ENCODE results near the gene THEM4.
"Not testable (repeated sequence)": the region's sequence is repeated elsewhere in the genome, so short reads cannot be mapped to it uniquely, and the experiment has no call there.

THEM4 gene

DNA sequence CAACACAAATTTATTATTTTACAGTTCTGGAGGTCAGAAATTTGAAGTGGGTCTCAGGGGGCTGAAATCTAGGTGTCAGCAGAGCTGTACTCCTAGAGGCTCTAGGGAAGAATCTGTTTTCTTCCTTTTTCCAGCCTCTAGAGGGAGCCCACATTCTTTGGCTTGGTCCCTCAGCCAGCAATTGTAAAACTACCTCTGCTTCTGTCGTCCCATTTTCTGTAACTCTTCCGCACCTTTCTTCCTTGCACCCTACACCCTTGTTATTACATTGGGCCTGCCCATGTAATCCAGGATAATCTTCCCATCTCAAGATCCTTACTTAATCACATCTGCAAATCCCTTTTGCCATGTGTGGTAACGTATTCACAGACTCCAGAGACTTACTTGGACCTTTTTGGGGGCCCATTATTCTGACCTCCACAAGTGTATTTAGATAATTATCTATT, 24.8 kb upstream of the THEM4 start:
- peak; percentile 6 for DNase-seq

DNA sequence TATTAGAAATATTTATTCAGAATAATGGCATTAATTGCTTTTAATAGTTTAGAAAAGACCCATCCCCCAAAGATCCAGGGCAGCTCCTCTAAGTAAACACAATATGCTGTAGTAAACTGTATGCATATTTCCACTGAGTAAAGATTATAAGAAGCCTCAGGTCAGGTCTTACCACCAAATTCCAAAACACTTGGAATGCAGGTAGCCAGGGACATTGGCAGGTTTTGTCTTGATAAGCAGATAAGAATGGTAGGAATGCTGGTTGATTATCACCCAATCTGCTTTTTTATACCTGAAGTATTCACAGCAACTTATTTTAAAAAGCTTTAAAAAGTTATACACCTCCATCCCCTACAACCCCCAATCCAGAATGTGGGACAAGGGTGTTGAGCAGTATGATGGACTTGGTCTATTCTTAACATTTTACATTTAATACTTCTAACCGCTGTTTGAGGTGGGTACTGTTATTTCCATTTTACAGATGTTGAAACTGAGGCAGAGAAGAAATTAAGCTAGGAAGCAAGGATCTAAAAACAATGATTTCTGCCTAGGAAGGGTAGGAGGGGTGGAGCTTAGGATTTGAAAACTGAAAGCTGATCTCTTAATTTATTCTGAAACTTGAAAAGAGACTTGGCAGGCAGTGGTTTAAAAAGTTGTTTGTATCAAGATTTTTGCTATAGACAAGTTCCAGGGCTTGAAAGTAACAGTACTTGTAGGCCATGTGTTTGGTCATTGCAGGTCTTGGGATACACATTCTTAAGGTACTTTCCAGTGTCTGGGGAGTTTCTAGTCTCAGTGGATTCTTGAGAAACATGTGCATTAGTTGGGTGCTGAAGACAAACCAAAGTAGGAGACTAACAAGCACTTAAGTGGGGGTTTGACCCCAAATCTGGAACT, 15.6 kb upstream of the THEM4 start:
- no peak for DNase-seq

DNA sequence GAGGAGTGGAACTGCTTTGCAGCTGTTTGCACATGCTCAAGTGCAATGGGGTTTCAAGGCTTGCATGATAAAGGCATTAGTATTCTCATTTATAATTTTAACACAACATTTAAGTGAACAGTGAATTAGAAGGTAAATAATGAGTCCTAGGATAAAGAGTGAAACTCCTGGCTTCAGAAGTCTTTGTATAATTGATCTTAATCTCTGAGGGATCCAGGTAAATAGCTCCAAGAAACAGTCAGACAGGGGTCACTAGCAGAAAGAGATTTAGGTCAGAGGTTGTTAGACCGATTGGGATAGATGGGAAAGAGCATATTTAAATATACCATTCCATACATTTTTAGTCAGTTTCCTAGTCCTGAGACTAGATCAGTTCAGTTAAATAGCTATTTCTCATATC, 14.1 kb upstream of the THEM4 start:
- no peak for DNase-seq

DNA sequence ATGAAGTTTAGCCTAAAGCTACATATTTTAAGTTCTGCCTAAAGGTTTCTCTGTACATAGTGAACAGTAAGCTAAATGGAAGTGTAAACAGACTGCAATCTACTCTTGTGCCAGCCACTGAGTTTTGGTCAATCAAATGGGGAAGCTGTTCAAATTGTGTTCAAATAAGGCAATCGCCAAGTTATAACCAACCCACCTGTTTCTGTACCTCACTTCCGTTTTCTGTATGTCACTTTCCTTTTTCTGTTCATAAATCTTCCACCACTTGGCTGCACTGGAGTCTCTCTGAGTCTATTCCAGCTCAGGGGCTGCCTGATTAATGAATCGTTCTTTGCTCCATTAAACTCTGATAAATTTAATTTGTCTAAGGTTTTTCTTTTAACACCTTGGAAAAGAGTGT, 10.8 kb upstream of the THEM4 start:
- DNase-seq = no peak

DNA sequence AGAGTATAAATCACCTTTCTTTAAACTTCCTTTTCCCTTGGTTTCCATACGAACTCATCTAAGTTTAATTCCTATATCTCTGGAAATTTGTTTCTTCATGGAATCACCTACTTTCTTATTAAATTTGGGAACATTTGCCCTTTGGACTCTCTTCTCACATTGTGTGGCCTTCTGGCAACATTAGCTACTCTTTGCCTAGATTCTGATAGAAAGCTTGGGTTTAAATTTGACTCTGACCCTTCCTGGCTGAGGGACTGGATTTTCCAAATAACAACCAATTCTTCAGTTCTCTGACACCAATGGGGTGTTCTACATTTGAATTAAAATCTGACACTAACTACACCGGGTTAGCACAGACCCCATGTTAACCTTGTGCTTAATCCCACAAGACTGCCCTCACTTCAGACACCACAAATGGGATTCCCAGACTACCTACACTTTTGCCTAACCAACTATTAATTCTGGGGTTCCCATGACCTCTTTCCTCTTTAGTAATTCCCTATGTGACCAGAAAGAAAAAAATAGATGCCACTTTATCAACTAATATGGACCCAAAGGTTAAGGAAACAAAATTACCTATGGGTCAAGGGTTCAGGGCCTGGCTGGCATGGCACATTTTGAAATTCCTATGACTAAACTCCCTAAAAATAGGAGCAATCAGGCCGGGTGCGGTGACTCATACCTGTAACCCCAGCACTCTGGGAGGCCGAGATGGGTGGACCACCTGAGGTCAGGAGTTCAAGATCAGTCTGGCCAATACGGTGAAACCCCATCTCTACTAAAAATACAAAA, 9.7 kb upstream of the THEM4 start:
- no peak for DNase-seq

DNA sequence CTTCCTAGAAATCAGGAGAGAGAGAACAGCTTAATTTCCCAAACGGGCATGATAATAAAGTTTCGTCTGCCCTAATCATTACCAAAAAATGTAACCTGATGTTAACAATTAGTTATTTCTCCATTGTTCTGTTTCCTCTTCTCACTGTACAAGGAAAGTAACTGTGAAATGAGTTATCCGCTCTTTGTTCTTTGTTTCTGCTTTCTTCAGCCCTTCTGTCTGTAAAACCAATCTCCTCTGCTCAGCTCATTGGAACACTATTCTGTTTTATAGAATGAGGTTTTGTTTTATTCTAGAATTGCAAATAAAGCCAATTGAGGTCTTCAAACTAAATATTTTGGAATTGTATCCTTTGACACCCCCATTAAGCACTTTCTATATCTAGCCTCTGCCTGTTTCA, 8.8 kb upstream of the THEM4 start:
- no peak for DNase-seq

DNA sequence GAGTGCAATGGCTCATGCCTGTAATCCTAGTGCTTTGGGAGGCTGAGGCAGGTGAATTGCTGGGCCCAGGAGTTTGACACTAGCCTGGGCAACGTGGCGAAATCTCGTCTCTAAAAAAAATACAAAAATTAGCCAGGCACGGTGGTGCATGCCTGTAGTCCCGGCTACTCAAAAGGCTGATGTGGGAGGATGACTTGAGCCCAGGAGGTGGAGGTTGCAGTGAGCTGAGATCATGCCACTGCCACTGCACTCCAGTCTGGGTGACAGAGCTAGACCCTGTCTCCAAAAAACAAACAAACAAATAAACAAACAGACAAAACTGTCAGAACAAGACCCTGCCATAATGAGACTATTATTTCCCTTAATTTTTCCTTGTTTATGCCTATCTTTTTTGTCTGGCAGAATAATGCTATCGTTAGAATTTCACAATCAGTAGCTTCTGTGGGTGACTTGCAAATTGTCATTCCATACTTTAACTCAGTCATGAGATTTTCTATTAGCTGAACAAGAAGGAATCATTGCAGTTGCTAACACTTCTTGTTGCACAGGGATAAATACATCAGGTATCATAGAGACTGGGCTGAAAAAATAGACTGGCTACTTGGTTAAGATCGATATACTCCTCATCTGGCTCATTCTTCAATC, 7.5 kb upstream of the THEM4 start:
- DNase-seq = no peak

DNA sequence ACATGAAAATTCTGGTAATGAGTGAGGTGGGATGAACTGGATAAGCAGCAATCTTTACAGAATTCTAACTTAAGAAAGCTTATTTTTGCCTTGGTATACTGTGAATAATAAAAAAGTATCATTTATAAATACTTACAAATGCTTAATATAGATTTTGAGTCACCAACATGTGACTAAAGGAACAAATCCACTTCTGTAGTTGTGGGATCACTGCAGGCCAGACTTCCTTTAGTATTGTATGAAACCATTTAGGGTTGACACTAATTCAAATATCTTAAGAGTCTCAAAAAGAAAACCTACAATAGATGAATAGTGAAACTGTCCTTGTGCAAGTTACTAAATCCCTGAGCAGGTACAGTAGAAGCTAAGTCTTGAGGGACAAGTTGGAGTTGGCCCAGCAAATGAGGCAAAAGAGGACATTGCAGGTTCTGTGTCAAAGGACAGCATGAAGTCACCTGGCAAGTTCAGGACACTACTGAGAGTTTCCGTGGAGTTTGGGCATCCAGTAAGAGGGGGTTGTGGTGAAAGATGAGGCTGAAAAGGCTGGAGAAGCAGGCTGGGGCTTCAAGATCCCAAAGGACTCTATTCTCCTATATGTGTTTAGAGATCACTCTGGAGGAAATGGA, 5.9 kb upstream of the THEM4 start:
- DNase-seq = no peak

DNA sequence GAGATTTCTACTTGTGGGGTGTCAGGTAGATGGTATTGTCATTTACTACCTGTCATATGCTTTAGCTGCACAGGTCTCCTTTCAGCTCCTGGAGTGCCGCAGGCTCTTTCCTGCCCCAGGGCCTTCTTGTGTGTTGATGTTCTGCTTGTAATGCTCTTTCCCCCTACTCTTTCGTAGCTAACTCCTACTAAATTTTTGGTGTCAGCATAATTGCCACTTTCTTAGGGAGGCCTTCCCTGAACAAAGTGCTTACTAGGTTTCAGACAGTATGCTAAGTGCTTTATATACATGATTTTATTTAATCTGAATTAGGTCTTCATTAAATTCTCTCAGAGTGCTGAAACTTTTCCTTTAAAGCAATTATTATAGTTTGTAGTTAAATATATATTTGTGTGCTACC, 4.8 kb upstream of the THEM4 start:
- no peak for DNase-seq

DNA sequence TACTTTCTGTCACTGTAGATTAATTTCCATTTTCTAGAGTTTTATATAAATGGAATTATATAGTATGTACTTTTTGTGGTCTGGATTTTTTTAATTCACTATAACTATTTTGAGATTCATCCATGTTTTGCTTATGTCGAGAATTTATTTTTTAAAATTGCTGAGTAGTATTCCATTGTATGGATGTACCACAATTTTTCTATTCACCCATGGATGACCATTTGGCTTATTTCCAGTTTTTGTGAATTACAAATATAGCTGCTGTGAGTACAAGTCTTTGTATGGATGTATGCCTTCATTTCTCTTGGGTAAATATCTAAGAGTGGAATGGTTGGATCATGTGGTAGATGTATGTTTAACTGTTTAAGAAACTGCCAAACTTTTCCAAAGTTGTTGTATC, 3.7 kb upstream of the THEM4 start:
- DNase-seq = no peak

DNA sequence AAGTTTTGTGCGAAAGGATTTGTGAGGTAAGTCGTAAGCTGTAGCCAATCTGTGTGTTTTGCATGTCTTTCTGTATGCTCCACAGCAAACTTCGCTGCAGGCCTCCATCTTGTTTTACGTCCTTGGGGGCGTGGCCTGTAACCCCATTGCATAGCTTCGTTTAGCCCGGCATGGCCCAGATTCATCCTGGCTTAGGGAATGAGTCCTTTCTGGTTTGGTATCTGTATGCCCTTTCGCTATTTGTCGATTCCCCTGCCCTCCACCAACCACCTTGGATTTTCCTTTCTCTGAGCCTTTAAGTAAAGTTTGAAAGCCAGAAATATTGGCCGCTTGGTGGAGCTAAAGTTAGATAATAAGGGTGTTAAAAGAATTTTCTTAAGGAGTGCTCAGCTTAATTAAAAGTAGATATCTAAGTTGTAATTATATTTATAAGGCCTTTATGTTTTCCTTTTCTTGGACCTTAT, 1.1 kb downstream of the THEM4 start:
- no peak for DNase-seq

DNA sequence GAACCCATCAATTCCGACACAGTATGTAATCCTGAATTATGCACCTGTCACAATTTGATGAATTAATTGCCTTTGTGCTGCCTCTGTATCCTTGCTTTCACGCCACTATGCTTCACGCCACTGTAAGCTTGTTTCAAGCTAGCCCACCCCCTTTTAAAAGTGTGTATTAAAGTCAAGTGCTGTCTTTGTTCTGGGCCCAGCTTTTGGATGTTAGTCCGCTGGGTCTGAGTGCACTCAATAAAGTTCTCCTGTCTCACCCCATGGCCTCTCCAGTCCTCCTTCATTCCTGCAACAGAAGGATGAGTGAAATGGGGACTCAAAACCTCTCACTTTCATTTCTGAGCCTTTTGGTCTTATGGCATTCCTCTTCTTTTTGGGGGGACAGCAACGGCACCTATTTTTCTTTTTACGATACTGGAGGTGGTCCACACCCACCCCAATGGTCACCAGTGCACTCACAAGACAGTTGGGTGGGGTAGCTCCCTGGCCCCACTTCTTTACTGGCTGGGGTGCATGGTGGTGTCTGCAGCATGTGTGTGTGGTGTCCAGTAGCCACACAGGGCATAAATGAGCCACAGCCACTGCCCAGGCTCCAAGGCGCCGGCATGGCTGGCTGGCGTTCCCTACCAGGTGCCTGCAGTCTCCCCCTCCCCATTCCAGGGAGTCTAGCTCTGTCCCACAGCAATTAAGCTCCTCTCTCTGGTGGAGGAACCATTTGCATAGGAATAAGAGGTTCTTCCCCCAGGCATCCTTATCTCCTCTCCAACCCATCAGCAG, 1.8 kb downstream of the THEM4 start:
- DNase-seq = no peak

DNA sequence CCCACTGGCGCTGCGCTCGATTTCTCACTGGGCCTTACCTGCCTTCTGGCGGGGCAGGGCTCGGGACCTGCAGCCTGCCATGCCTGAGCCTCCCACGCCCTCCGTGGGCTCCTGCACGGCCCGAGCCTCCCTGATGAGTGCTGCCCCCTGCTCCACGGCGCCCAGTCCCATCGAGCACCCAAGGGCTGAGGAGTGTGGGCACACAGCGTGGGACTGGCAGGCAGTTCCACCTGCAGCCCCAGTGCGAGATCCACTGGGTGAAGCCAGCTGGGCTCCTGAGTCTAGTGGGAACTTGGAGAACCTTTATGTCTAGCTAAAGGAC, 3.0 kb downstream of the THEM4 start:
- not testable (repeated sequence) for DNase-seq

DNA sequence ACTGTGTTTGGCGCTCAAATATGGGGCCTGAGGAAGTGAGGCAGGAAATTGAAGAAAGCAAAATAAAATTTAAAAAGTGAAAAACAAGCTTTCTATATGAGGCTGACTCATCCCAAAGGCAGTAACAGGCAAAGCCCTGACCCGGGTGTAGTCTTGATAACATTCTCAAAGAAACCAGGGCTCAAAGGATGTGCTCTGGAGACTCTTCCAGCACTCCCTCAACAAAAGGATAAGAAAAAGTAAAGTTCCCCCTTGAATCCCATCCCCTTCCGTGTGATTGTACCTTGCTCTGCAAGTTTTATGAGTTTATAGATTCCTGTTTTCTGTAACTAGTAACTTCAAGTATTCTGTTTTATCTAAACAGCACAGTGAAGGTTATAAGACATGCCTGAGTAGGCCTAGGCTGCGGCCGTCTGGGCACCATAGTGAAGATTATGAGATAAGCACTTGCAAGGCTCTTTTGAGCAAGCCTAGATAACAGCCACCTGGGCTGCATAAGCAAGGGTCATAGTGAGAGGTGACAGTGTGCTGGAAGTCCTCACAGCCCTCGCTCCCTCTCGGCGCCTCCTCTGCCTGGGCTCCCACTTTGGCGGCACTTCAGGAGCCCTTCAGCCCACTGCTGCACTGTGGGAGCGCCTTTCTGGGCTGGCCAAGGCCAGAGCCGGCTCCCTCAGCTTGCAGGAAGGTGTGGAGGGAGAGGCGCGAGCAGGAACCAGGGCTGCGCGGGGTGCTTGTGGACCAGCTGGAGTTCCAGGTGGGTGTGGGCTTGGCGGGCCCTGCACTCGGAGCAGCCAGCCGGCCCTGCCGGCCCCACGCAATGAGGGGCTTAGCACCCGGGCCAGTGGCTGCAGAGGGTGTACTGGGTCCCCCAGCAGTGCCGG, 3.6 kb downstream of the THEM4 start:
- not testable (repeated sequence) for DNase-seq

DNA sequence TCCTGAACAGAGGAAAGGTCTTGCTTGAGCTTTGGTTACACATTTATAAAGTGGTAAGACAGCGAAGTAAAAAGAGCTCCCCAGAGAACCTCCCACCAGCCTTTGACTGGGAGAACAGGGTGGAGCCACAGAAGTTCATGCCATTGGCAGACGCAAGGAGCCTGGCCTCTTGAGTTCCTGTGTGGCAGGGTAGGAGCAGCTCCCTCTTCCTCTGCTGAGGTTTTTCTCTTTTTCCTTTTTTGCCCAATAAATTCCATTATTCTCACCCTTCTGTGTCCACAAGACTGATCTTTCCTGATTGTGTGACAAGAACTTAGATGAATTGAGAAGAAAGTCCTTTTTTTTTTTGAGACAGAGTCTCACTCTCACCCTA, 4.3 kb downstream of the THEM4 start:
- no peak for DNase-seq

DNA sequence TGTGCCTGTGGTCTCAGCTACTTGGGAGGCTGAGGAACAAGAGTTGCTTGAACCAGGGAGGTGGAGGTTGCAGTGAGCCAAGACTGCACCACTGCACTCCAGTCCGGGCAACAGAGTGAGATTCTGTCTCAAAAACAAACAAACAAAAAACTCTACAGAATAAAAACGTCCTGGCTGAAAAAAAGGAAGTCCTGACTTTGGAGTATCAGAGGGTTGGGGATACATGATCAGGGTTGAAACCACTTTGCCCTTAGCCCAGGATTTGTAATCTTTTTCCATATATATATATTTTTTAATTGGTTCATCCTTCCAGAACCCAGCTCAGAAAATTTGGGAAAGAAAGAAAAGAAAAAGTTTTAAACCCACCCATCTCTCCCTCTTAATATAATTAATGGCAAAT, 6.5 kb downstream of the THEM4 start:
- DNase-seq = no peak

DNA sequence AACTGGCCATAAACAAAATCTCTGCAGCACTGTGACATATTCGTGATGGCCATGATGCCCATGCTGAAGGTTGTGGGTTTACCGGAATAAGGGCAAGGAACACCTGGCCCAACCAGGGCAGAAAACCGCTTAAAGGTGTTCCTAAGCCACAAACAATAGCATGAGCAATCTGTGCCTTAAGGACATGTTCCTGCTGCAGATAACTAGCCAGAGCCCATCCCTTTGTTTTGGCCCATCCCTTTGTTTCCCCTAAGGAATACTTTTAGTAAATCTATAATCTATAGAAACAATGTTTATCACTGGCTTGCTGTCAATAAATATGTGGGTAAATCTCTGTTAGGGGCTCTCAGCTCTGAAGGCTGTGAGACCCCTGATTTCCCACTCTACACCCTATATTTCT, 8.5 kb downstream of the THEM4 start:
- DNase-seq = not testable (repeated sequence)

DNA sequence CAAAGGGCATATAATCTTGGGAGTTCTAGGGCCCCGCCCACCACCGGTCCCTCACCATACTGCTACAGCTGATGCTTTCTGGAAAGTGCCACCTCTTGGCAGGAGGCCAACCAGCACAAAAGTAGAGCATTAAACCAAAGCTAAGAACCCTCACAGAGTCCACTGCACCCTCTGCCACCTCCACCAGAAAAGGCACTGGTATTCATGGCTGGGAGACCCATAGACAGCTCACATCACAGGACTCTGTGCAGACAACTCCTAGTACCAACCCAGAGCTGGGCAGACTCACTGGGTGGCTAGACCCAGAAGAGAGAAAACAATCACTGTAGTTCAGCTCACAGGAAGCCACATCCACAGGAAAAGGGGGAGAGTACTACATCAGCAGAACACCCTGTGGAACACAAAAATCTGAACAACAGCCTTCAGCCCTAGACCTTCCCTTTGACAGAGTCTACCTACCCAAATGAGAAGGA, 10.8 kb downstream of the THEM4 start:
- DNase-seq = no peak

DNA sequence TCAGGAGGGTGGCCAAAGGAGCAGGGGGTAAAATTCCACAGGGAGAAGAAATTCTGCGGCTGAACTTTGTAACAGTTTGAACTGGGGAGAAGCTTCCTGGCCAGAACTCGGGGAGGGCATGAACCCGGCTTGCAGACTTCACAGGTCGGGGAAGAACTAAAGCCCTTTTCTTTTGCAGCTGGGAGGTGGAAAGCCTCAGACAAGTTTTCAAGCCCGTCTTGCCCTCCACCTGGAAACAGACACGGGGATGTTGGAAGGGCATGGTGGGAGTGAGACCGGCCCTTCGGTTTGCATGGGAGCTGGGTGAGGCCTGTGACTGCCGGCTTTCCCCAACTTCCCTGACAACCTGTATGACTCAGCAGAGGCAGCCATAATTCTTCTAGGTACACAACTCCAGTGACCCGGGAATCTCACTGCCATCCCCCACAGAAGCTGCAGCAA, 11.3 kb downstream of the THEM4 start:
- no peak for DNase-seq

DNA sequence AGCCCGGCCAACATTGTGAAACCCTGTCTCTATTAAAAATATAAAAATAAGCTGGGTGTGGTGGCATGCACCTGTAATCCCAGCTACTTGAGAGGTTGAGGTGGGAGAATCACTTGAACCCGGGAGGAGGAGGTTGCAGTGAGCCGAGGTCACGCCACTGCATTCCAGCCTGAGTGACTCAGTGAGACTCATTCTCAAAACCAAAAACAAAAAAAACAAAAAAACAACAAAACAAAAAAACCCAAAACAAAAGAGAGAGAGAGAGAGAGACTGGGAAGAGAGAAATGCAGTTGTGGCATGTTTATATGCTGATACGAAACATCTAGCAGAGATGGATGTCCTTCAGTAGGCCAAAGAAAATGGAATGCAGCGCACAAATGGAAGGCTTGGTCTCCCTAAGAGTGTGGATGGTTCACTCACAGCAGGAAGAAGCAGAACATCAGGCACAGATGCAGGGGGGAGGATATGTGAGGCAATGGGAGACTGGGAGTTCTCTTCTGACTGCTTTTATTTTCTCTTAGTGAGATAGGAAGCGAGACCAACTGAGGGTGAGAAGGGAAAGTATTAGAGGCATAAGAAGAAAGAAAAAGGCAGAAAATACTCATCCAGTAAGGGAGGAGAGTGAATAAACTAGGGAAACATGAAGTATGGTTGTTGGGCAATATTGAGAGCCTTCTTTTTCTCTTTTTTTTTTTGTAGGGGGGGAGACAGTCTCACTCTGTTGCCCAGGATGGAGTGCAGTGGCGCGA, 16.0 kb downstream of the THEM4 start:
- no peak for DNase-seq
